ENCODE data around the gene ARHGEF3.
A peak's percentile ranks its signal among the peaks of the same experiment; 100 is the strongest.

Gene ARHGEF3

DNA sequence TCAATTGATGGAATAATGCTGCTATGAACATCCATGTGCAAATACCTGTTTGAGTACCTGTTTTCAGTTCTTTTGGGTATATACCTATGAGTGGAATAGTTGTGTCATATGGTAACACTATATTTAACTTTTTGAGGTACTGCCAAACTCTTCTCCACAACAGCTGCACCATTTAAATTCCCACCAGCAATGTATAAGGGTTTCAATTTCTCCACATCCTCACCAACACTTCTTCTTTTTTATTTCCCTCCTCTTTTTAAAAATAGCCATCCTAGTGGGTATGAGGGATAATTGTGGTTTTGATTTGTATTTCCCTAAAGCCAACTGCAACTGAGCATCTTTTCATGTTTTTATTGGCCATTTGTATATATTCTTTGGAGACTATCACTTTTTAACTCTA lies 31.3 kb upstream of the ARHGEF3 start:
- no peak overlapping the region for H3K4me3 Mint-ChIP-seq
- H3K36me3 Mint-ChIP-seq (ENCODE audit: low read depth), result no peaks in the 10 kb centered on the region
- H3K27me3 Mint-ChIP-seq (ENCODE audit: low read depth, poor library complexity), result peaks cover 5% of the 10 kb centered on the region
- H3K4me1 Mint-ChIP-seq, result peaks cover 25% of the 10 kb centered on the region
- no peak for DNase-seq
- no peak overlapping the region for H3K27ac Mint-ChIP-seq
- no peaks in the 10 kb centered on the region for H3K9me3 Mint-ChIP-seq
- TF ChIP-seq, protein P1, sequence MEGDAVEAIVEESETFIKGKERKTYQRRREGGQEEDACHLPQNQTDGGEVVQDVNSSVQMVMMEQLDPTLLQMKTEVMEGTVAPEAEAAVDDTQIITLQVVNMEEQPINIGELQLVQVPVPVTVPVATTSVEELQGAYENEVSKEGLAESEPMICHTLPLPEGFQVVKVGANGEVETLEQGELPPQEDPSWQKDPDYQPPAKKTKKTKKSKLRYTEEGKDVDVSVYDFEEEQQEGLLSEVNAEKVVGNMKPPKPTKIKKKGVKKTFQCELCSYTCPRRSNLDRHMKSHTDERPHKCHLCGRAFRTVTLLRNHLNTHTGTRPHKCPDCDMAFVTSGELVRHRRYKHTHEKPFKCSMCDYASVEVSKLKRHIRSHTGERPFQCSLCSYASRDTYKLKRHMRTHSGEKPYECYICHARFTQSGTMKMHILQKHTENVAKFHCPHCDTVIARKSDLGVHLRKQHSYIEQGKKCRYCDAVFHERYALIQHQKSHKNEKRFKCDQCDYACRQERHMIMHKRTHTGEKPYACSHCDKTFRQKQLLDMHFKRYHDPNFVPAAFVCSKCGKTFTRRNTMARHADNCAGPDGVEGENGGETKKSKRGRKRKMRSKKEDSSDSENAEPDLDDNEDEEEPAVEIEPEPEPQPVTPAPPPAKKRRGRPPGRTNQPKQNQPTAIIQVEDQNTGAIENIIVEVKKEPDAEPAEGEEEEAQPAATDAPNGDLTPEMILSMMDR (IDR thresholded peaks at IDR 0.05), result no peak

DNA sequence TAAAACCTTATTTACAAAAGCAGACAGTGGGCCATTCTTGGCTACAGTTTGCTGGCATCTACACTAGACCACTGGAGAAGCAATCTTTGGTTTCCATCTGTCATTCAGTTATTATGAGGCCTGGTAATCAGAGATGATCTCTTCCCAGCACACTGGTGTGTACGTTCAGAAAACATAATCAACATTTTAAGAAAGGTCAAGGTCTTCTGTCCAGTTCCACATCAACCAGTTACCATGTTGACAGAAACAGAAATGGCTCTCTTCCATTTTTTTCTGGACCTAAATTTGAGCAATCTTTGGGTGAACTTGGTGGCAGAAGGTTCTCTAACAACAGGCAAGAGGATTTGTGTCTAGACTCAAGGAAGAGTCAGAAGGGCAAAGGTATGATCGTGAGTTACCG lies 29.8 kb upstream of the ARHGEF3 start:
- H3K9me3 Mint-ChIP-seq, result no peaks in the 10 kb centered on the region
- TF ChIP-seq, protein P1 (IDR thresholded peaks at IDR 0.05), result no peak
- DNase-seq, result no peak
- no peaks in the 10 kb centered on the region for H3K36me3 Mint-ChIP-seq (ENCODE audit: low read depth)
- no peak overlapping the region for H3K4me3 Mint-ChIP-seq
- H3K27ac Mint-ChIP-seq, result no peak overlapping the region
- H3K4me1 Mint-ChIP-seq, result peaks cover 10% of the 10 kb centered on the region
- peaks cover 5% of the 10 kb centered on the region for H3K27me3 Mint-ChIP-seq (ENCODE audit: low read depth, poor library complexity)

DNA sequence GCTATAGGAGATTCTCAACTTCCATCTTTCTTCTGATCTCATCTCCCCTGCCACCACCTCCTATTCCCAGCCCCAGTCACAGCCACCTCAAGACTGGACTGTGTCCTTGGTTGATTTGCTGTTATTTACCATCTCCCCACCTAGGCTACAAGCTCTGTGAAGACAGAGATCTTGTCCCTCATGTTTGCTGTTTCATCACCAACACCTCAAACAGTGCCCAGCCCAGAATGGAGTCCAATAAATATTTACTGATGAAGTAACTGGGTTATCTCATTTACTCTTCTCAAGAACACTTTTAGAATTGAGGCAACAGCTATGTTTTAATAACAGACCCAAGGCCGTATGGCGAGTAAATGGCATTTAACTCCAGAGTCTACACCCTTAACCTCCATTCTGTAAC lies 29.1 kb upstream of the ARHGEF3 start:
- TF ChIP-seq, protein P1 (IDR thresholded peaks at IDR 0.05), result no peak
- Mint-ChIP-seq H3K9me3 (no peaks in the 10 kb centered on the region), H3K4me3 (no peak overlapping the region), H3K36me3 (ENCODE audit: low read depth) (no peaks in the 10 kb centered on the region), H3K4me1 (peaks cover 6% of the 10 kb centered on the region), H3K27ac (no peak overlapping the region), H3K27me3 (ENCODE audit: low read depth, poor library complexity) (peaks cover 9% of the 10 kb centered on the region)
- no peak for DNase-seq

DNA sequence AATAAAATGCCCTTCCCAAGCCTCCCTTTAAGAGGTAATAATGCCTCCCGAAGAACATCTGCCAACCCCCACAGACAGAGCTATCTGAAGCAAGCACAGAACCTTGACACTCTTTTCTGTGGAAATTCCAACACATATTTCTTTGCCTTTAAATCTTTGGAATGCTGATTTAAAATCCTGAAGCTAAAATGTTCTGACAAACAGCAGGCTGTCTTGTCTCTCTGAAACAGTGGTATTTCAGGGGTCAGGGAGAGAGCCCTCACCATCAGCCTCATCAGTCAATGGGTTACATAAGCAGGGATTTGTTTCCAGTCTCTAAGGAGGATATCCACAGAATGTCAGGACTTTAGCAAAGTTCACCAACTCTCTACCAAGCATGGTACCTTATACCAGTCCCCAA lies 27.8 kb upstream of the ARHGEF3 start:
- TF ChIP-seq, protein P1 (IDR thresholded peaks at IDR 0.05), result no peak
- Mint-ChIP-seq H3K27ac (peak overlapping the region; percentile 35), H3K4me1 (no peaks in the 10 kb centered on the region), H3K4me3 (no peak overlapping the region), H3K36me3 (ENCODE audit: low read depth) (no peaks in the 10 kb centered on the region), H3K9me3 (no peaks in the 10 kb centered on the region), H3K27me3 (ENCODE audit: low read depth, poor library complexity) (peaks cover 9% of the 10 kb centered on the region)
- DNase-seq, result no peak

DNA sequence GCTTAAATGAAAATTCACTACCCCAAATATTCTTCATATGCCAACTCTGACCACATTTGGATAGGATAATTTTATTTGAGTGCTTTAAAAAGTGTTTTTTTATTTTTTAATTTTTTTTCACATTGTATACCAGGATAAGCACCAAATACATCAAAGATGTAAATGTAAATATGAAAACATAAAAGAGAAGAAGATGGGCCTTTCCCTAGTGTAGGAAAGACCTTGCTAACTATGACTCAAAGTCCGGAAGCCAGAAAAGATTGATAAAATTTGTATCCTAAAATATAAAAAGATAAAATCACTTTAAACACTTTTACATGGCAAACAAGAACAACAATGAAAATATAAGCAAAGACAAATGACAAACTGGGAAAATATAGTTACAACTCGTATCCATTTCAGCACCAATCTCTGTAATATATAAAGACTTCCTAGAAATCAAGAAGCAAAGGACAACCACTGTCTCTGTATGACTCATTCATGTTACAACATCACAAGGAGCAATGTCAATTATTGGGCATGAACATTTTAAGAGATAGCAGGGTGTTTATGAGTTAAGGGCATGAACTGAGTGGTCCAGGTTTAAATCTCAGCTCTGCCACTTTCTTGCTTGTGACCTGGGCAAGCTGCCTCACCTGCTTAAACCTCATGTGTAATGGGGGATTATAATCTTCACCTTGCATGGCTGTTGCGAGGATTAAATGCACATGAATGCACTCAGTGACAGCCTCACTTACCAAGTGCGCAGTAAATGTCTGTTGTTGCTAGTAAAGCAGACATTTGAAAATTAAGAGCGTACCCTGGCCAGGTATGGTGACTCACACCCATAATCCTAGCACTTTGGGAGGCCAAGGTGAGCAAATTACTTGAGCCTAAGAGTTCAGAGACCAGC lies 25.3 kb upstream of the ARHGEF3 start:
- Mint-ChIP-seq H3K4me3 (no peak overlapping the region), H3K36me3 (ENCODE audit: low read depth) (no peaks in the 10 kb centered on the region)

More for the DNA sequence above, 25.3 kb upstream of the ARHGEF3 start:
- H3K27me3 Mint-ChIP-seq (ENCODE audit: low read depth, poor library complexity), result peaks cover 9% of the 10 kb centered on the region
- no peaks in the 10 kb centered on the region for H3K9me3 Mint-ChIP-seq
- TF ChIP-seq, protein P1 (IDR thresholded peaks at IDR 0.05), result no peak
- H3K27ac Mint-ChIP-seq, result no peak overlapping the region
- H3K4me1 Mint-ChIP-seq, result peaks cover 14% of the 10 kb centered on the region
- no peak for DNase-seq
